ENCODE data around the gene SPATA18.

GRCh38 chr4:52126226-52126625 lies 75.1 kb downstream of the SPATA18 start:
- TF ChIP-seq SP1 (IDR thresholded peaks at IDR 0.05) (no peak), CTBP1 (IDR thresholded peaks at IDR 0.05; ENCODE audit: borderline replicate concordance) (no peak), ARNT (IDR thresholded peaks at IDR 0.05) (no peak), PKNOX1 (IDR thresholded peaks at IDR 0.05) (no peak), FOXA1 (IDR thresholded peaks at IDR 0.05) (no peak), BHLHE40 (IDR thresholded peaks at IDR 0.05; ENCODE audit: borderline replicate concordance) (no peak)
